Body of pancreas (tissue), 4 donors: ENCODE data around the gene SLC19A1.

Experiments used
- CTCF ChIP-seq, 7 experiments: fragments of 450-650 bp in 4 of 7; fragments of 200-600 bp in 3 of 7; sonication (generic) in 3 of 7; IDR thresholded peaks; one replicate each; pipeline ENCODE4 v1.5.1; 2016 to 2019; ENCODE audit warnings: antibody characterized with exemption in 7 of 7
- POLR2A ChIP-seq, 3 donors: fragments of 450-650 bp; IDR thresholded peaks; one replicate each; pipeline ENCODE4 v1.6.1; 2016; ENCODE audit warnings: antibody characterized with exemption in 3 of 3, mild to moderate bottlenecking in 2 of 3

GRCh38 chr21:45502600-45502999 lies 39.6 kb downstream of the SLC19A1 start:
- TF ChIP-seq CTCF (IDR thresholded peaks at IDR 0.05) (no peak), POLR2A (IDR thresholded peaks at IDR 0.05) (no peak)
